ENCODE measurements around the gene TEX28.

Gene TEX28

DNA sequence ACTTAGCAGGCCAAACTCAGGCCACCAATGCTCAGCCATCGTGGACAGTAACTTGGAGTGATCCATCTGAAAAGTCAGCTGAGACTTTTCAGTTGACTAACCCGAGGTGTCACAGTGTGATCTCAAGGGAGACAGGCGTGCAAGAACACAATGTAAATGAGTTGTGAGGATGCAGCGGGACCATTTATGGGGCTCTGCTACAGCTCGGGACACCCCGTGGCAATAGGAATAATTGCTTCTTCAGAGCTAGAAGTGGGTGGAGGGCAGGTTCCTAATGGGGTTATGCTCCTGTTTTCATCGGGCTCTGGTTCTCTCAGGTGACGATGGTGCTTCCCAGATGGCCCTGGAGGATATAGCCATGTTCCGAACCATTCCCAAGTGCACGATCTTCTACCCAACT lies 28.0 kb upstream of the TEX28 start:
- Histone ChIP-seq H3K4me2 (ENCODE audit: insufficient read depth, low read length) (no peak overlapping the region), H3K27me3 (ENCODE audit: insufficient read depth, low read length, poor library complexity) (no peaks in the 10 kb centered on the region), H3K9me3 (ENCODE audit: insufficient read depth, low read length, severe bottlenecking) (no peaks in the 10 kb centered on the region), H3K27ac (ENCODE audit: low read length) (no peak overlapping the region), H3K36me3 (ENCODE audit: insufficient read depth, low read length) (no peaks in the 10 kb centered on the region), H3K79me2 (ENCODE audit: insufficient read depth, low read length) (no peaks in the 10 kb centered on the region), H4K20me1 (ENCODE audit: insufficient read depth, low read length) (no peaks in the 10 kb centered on the region), H3K4me3 (ENCODE audit: low read depth in 1 of 2, low read length in 2 of 2) (no peak overlapping the region), H3K4me1 (ENCODE audit: insufficient read depth, low read length) (peaks cover 12% of the 10 kb centered on the region), H3K9ac (ENCODE audit: low read depth, low read length) (no peak overlapping the region), H2AFZ (ENCODE audit: low read depth, low read length) (no peak overlapping the region)
- ATAC-seq (ENCODE audit: insufficient read depth, low read depth), result no peak
- TF ChIP-seq, protein P1, sequence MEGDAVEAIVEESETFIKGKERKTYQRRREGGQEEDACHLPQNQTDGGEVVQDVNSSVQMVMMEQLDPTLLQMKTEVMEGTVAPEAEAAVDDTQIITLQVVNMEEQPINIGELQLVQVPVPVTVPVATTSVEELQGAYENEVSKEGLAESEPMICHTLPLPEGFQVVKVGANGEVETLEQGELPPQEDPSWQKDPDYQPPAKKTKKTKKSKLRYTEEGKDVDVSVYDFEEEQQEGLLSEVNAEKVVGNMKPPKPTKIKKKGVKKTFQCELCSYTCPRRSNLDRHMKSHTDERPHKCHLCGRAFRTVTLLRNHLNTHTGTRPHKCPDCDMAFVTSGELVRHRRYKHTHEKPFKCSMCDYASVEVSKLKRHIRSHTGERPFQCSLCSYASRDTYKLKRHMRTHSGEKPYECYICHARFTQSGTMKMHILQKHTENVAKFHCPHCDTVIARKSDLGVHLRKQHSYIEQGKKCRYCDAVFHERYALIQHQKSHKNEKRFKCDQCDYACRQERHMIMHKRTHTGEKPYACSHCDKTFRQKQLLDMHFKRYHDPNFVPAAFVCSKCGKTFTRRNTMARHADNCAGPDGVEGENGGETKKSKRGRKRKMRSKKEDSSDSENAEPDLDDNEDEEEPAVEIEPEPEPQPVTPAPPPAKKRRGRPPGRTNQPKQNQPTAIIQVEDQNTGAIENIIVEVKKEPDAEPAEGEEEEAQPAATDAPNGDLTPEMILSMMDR (IDR thresholded peaks at IDR 0.05; ENCODE audit: borderline replicate concordance, extremely low read depth, low read length, poor library complexity, severe bottlenecking), result no peak
- TF ChIP-seq EZH2 (IDR thresholded peaks at IDR 0.05; ENCODE audit: borderline replicate concordance, low read depth, low read length, severe bottlenecking), result no peak
- DNase-seq, result no peak

DNA sequence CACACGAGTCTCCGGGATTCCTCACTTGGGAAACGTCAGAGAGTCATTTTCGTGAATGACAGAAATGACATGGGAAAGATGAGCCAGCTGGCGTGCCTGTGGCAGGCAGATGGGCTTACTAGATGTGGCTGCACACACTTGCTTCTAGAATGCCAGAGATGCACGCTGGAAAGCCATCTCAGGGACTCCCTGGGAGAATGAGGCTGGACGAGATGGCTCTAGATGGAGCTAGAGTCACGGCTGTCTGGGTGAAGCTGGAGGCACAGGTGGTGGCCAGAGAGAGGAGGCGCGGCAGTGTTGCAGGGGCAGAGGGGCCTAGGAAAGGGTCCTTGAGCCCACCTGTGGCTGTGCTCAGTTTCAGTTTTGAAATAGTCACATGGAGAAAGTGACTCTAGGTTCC lies 26.7 kb upstream of the TEX28 start:
- H4K20me1 ChIP-seq (ENCODE audit: insufficient read depth, low read length), result no peaks in the 10 kb centered on the region
- no peaks in the 10 kb centered on the region for H3K27me3 ChIP-seq (ENCODE audit: insufficient read depth, low read length, poor library complexity)
- TF ChIP-seq, protein P1 (IDR thresholded peaks at IDR 0.05; ENCODE audit: borderline replicate concordance, extremely low read depth, low read length, poor library complexity, severe bottlenecking), result no peak
- no peak for TF ChIP-seq EZH2 (IDR thresholded peaks at IDR 0.05; ENCODE audit: borderline replicate concordance, low read depth, low read length, severe bottlenecking)
- H3K27ac ChIP-seq (ENCODE audit: low read length), result no peak overlapping the region
- H3K4me2 ChIP-seq (ENCODE audit: insufficient read depth, low read length), result no peak overlapping the region
- no peaks in the 10 kb centered on the region for H3K36me3 ChIP-seq (ENCODE audit: insufficient read depth, low read length)
- no peak for ATAC-seq (ENCODE audit: insufficient read depth, low read depth)
- no peak for DNase-seq
- no peaks in the 10 kb centered on the region for H3K9me3 ChIP-seq (ENCODE audit: insufficient read depth, low read length, severe bottlenecking)
- H3K9ac ChIP-seq (ENCODE audit: low read depth, low read length), result no peak overlapping the region
- H3K4me3 ChIP-seq (ENCODE audit: low read depth in 1 of 2, low read length in 2 of 2), result no peak overlapping the region
- H3K79me2 ChIP-seq (ENCODE audit: insufficient read depth, low read length), result no peaks in the 10 kb centered on the region
- H3K4me1 ChIP-seq (ENCODE audit: insufficient read depth, low read length), result peaks cover under 1% of the 10 kb centered on the region; the same call in 1 of the 2 replicates
- H2AFZ ChIP-seq (ENCODE audit: low read depth, low read length), result no peak overlapping the region

DNA sequence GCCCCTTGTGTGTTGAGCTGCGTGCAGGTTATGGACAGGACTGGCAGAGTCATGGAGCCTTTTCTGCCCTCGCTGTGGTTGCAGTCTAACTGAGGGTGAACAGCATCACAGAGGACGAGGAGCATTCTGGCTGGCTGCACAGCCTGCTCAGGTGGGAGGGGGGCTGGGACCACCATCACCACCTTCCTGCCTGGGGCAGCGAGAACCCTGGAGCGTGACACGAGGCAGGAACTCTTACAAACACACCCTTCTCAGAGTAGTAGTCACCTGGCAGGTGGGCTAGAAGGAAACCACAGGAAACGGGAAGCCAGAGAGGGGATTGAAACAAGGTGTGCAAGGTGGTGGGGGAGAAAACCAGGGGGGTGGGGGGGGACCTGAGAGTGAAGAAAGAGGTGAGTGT lies 26.2 kb upstream of the TEX28 start:
- no peaks in the 10 kb centered on the region for H3K27me3 ChIP-seq (ENCODE audit: insufficient read depth, low read length, poor library complexity)
- TF ChIP-seq, protein P1 (IDR thresholded peaks at IDR 0.05; ENCODE audit: borderline replicate concordance, extremely low read depth, low read length, poor library complexity, severe bottlenecking), result no peak
- TF ChIP-seq EZH2 (IDR thresholded peaks at IDR 0.05; ENCODE audit: borderline replicate concordance, low read depth, low read length, severe bottlenecking), result no peak
- H3K36me3 ChIP-seq (ENCODE audit: insufficient read depth, low read length), result no peaks in the 10 kb centered on the region
- no peak overlapping the region for H2AFZ ChIP-seq (ENCODE audit: low read depth, low read length)
- H3K9me3 ChIP-seq (ENCODE audit: insufficient read depth, low read length, severe bottlenecking), result no peaks in the 10 kb centered on the region
- H3K4me3 ChIP-seq (ENCODE audit: low read depth in 1 of 2, low read length in 2 of 2), result no peak overlapping the region
- no peak for DNase-seq
- no peak overlapping the region for H3K27ac ChIP-seq (ENCODE audit: low read length)
- no peaks in the 10 kb centered on the region for H3K4me1 ChIP-seq (ENCODE audit: insufficient read depth, low read length)
- no peak for ATAC-seq (ENCODE audit: insufficient read depth, low read depth)
- no peak overlapping the region for H3K9ac ChIP-seq (ENCODE audit: low read depth, low read length)
- no peaks in the 10 kb centered on the region for H4K20me1 ChIP-seq (ENCODE audit: insufficient read depth, low read length)
- H3K79me2 ChIP-seq (ENCODE audit: insufficient read depth, low read length), result no peaks in the 10 kb centered on the region
- no peak overlapping the region for H3K4me2 ChIP-seq (ENCODE audit: insufficient read depth, low read length)

DNA sequence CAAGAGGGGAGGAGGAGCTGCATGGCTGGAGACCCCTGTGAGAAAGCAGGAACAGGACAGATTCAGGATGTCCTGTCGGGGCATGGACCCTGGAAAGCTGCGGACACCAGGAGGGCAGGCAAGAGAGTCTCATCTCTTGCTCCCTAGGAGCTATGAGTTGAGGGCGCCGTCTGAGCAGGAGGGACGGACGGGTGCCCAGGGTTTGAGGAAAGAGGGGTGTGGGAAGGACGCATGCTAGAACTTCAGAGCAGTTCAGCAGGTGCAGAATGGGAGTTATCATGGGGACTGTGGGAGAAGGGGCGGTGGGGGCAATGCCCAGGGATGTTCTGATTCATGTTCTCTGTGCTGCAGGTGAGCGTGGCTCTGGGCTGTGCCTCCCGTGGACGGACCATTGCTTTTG lies 25.5 kb upstream of the TEX28 start:
- no peak for DNase-seq
- no peak overlapping the region for H3K27ac ChIP-seq (ENCODE audit: low read length)

More for the DNA sequence above, 25.5 kb upstream of the TEX28 start:
- H3K9me3 ChIP-seq (ENCODE audit: insufficient read depth, low read length, severe bottlenecking), result no peaks in the 10 kb centered on the region
- no peak overlapping the region for H2AFZ ChIP-seq (ENCODE audit: low read depth, low read length)
- no peak overlapping the region for H3K9ac ChIP-seq (ENCODE audit: low read depth, low read length)
- H3K79me2 ChIP-seq (ENCODE audit: insufficient read depth, low read length), result no peaks in the 10 kb centered on the region
- H3K4me3 ChIP-seq (ENCODE audit: low read depth in 1 of 2, low read length in 2 of 2), result no peak overlapping the region
- TF ChIP-seq, protein P1 (IDR thresholded peaks at IDR 0.05; ENCODE audit: borderline replicate concordance, extremely low read depth, low read length, poor library complexity, severe bottlenecking), result no peak
- TF ChIP-seq EZH2 (IDR thresholded peaks at IDR 0.05; ENCODE audit: borderline replicate concordance, low read depth, low read length, severe bottlenecking), result no peak
- no peaks in the 10 kb centered on the region for H3K27me3 ChIP-seq (ENCODE audit: insufficient read depth, low read length, poor library complexity)
- H3K36me3 ChIP-seq (ENCODE audit: insufficient read depth, low read length), result no peaks in the 10 kb centered on the region
- H3K4me2 ChIP-seq (ENCODE audit: insufficient read depth, low read length), result no peak overlapping the region
- no peaks in the 10 kb centered on the region for H4K20me1 ChIP-seq (ENCODE audit: insufficient read depth, low read length)
- H3K4me1 ChIP-seq (ENCODE audit: insufficient read depth, low read length), result no peaks in the 10 kb centered on the region
- ATAC-seq (ENCODE audit: insufficient read depth, low read depth), result no peak
